HepG2 (cell line): ENCODE results near the gene RFXANK. TPM values are rescaled to one million over a fixed set of nuclear protein-coding genes. Genes with fewer than 3 reads are reported as not detected.

ENCODE experiments used
- DMAP1 ChIP-seq: IDR thresholded peaks from 2 replicates; pipeline ENCODE4 v1.6.1; 2016
- ELF4 ChIP-seq: sonication (generic); formaldehyde crosslinking; IDR thresholded peaks from 2 replicates; pipeline ENCODE4 v1.5.0; 2020; ENCODE audit warnings: missing genetic modification reagents, mild to moderate bottlenecking, moderate library complexity, borderline replicate concordance
- ETV5 ChIP-seq: IDR thresholded peaks from 2 replicates; pipeline ENCODE4 v1.6.1; 2018; ENCODE audit warnings: missing biosample characterization, missing genetic modification reagents, inconsistent platforms, borderline replicate concordance
- KDM6A ChIP-seq: IDR thresholded peaks from 2 replicates; pipeline ENCODE4 v1.6.1; 2016; ENCODE audit warnings: low read depth
- MATR3 ChIP-seq: sonication (generic); formaldehyde crosslinking; IDR thresholded peaks from 2 replicates; pipeline ENCODE4 v1.4.0; 2020; ENCODE audit warnings: missing genetic modification reagents
- MNT ChIP-seq: fragments of 450-650 bp; IDR thresholded peaks from 2 replicates; pipeline ENCODE4 v1.6.1; 2016
- MXD4 ChIP-seq: IDR thresholded peaks from 2 replicates; pipeline ENCODE4 v1.6.1; 2016; ENCODE audit warnings: mild to moderate bottlenecking, missing biosample characterization, missing genetic modification reagents
- MYPOP ChIP-seq: sonication (generic); formaldehyde crosslinking; IDR thresholded peaks from 2 replicates; pipeline ENCODE4 v1.8.1; 2023; ENCODE audit warnings: mild to moderate bottlenecking, moderate library complexity, missing genetic modification reagents
- SNAPC5 ChIP-seq: sonication (generic); formaldehyde crosslinking; IDR thresholded peaks from 2 replicates; pipeline ENCODE4 v1.8.1; 2023; ENCODE audit warnings: mild to moderate bottlenecking, missing genetic modification reagents, borderline replicate concordance
- TAF15 ChIP-seq: fragments of 200-400 bp; formaldehyde crosslinking; IDR thresholded peaks from one replicate; pipeline ENCODE4 v1.6.1; 2018; ENCODE audit warnings: mild to moderate bottlenecking, low read depth, low read length; ENCODE audit not compliant: poor library complexity, severe bottlenecking
- YEATS4 ChIP-seq: sonication (generic); formaldehyde crosslinking; IDR thresholded peaks from 2 replicates; pipeline ENCODE4 v1.4.0; 2020; ENCODE audit warnings: missing genetic modification reagents, borderline replicate concordance
- ZBTB40 ChIP-seq, 2 experiments: fragments of 450-650 bp in 1 of 2; sonication (generic) in 1 of 2; formaldehyde crosslinking in 1 of 2; IDR thresholded peaks; 2 replicates each; pipeline versions ENCODE4 v1.6.1 to v1.8.0; 2016 to 2022; ENCODE audit warnings: antibody characterized with exemption in 1 of 2, mild to moderate bottlenecking in 1 of 2, missing genetic modification reagents in 1 of 2
- ZNF18 ChIP-seq: sonication (generic); formaldehyde crosslinking; IDR thresholded peaks from 2 replicates; pipeline ENCODE4 v1.8.0; 2022; ENCODE audit warnings: mild to moderate bottlenecking, missing genetic modification reagents; ENCODE audit not compliant: insufficient replicate concordance
- ZNF761 ChIP-seq: sonication (generic); formaldehyde crosslinking; conservative IDR thresholded peaks from 2 replicates; pipeline ENCODE4 v1.4.0; 2020; ENCODE audit warnings: mild to moderate bottlenecking, missing genetic modification reagents
- polyA plus RNA-seq, 8 experiments: library from polyadenylated mRNA; depleted of rRNA in 3 of 8; stranded (reverse) in 7 of 8; unstranded in 1 of 8; fragments of >200 nt; fragmentation: Illumina TruSeq in 4 of 8; extraction: Trizol in 4 of 8; gene quantifications; 2 replicates each; pipeline versions ENCODE4 v1.2.1 to v1.2.3, GENCODE V29; 2011 to 2016; ENCODE audit warnings: low read depth in 4 of 8, missing spikeins in 1 of 8, mixed read lengths in 1 of 8; ENCODE audit not compliant: insufficient read depth in 1 of 8
- total RNA-seq, 5 experiments: library from RNA; depleted of rRNA; stranded (reverse); fragments of >200 nt; fragmentation: Illumina TruSeq; extraction: Trizol; gene quantifications; 2 replicates each; pipeline ENCODE4 v1.2.3, GENCODE V29; 2016; ENCODE audit warnings: low read depth in 1 of 5

Gene RFXANK
- total and polyA plus RNA-seq, 2 of the 13 experiments (the other 11 are each of a cell fraction or from before 2014, with no cell fraction given), result 49.9 to 80.7 TPM

- TF ChIP-seq MYPOP (CRISPR knock-in tag) (0 out of 2 replicates have a peak, but pooled peaks have one; percentile 36), YEATS4 (CRISPR knock-in tag) (peak; percentile 14; the same call in 1 of the 2 replicates), MNT (no peak), ETV5 (no peak), SNAPC5 (CRISPR knock-in tag) (no peak), ZBTB40 (IDR thresholded peaks at IDR 0.05) (no peak), ZBTB40 (CRISPR knock-in tag; IDR thresholded peaks at IDR 0.05) (no peak), DMAP1 (CRISPR knock-in tag) (peak; percentile 46; the same call in 1 of the 2 replicates), ZNF761 (no peak), ZNF18 (CRISPR knock-in tag) (no peak), TAF15 (no peak), MATR3 (CRISPR knock-in tag) (no peak), ELF4 (0 out of 2 replicates have a peak, but pooled peaks have one; percentile 42), MXD4 (CRISPR knock-in tag) (peak; percentile 52; the same call in 1 of the 2 replicates), KDM6A (CRISPR knock-in tag) (no peak)
Observed at GRCh38 chr19:19203012-19203856, 11.2 kb downstream of the RFXANK start, which contains the start of gene NR2C2AP (continued).
